ENCODE data around the gene EIF4A3.
A peak's percentile ranks its signal among the peaks of the same experiment; 100 is the strongest.

EIF4A3 gene

DNA sequence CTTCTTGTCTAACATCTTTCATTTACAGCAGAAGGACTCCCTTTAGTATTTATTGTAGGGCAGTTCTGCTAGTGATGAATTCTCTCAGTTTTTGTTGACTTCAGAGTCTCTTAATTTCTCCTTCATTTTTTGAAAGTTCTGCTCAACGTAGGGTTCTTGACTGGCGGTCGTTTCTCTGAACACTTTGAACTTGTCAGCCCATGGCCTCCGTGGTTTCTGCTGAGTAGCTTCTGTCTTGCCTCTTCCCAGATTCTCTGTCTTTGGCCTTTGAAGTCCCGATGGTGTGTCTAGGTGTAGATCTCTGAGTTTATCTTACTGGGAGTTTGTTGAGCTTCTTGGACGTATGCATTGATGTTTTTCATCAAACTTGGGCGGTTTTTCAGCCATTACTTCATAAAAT lies 32.2 kb downstream of the EIF4A3 start:
- DNase-seq = no peak

DNA sequence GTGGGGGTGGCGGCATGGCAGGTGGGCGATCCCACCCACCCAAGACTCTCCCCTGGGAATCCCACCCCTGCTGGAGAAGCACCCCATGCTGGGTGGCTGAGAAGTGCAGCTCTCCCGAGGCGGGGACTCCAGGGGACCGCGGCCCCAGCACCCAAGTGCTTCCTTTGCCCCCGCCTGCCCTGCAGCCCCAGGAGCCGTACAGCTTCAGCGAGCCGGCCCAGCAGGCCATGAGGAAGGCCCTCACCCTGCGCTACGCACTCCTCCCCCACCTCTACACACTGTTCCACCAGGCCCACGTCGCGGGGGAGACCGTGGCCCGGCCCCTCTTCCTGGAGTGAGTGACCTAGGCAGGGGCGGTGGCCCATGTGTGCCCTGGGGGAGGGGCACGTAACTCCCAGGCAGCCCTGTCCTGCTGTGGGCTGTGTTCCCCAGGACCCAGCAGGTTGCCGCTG lies 33.9 kb downstream of the EIF4A3 start:
- no peak for DNase-seq

DNA sequence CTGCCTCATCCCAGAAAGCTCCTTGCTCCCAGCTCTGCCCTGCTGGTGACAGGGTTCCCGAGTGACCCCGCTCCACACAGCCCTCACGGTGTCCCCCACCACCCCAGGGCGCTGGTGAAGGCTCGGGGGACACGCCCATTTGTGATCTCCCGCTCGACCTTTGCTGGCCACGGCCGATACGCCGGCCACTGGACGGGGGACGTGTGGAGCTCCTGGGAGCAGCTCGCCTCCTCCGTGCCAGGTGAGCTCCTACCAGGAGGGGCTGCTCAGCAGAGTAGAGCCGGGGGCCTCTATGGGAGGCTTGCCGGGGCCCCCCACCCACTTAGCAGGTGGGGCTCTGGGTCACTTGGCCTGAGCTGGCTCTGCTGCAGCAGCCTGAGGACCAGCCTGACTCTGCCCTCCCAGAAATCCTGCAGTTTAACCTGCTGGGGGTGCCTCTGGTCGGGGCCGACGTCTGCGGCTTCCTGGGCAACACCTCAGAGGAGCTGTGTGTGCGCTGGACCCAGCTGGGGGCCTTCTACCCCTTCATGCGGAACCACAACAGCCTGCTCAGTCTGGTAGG lies 34.4 kb downstream of the EIF4A3 start:
- DNase-seq = no peak

DNA sequence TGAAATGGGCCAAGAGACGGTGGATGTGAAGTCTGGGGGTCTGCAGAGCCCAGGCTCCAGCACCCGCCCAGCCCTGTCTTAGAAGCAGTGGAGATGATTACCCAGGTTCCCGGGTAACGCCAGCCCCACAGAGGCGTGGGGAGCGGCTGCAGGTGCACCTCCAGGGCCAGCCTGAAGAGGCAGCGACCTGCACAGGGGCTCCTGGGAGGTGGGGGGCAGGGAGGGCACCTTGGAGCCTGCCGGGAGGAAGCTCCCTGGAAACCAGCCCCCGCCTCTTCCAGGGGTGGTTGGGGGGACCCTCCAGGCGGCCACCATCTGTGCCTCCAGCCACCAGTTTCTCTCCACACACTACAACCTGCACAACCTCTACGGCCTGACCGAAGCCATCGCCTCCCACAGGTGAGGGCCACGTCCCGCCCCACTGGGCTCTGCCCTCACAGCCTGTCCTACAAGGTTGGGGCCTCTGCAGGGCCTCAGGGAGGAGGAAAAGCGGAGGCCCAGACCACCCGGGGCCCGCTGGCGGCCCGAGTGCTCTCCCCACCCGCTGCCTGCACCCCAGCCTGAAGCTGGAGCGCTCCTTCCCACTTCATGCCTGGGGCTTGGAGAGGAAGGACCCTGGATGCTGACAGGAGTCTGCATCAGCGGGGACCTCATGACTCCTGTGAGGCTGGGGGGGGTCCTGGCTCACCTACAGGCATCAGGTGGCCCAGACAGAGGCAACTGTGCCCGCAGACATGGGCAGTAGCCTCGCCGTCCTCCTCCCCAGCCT lies 35.0 kb downstream of the EIF4A3 start:
- no peak for DNase-seq

- DNase-seq = no peak
Measured at GRCh38 chr17:80110927-80111701, 35.8 kb downstream of the EIF4A3 start.

- DNase-seq = no peak
Measured at GRCh38 chr17:80110447-80110812, 36.5 kb downstream of the EIF4A3 start.

DNA sequence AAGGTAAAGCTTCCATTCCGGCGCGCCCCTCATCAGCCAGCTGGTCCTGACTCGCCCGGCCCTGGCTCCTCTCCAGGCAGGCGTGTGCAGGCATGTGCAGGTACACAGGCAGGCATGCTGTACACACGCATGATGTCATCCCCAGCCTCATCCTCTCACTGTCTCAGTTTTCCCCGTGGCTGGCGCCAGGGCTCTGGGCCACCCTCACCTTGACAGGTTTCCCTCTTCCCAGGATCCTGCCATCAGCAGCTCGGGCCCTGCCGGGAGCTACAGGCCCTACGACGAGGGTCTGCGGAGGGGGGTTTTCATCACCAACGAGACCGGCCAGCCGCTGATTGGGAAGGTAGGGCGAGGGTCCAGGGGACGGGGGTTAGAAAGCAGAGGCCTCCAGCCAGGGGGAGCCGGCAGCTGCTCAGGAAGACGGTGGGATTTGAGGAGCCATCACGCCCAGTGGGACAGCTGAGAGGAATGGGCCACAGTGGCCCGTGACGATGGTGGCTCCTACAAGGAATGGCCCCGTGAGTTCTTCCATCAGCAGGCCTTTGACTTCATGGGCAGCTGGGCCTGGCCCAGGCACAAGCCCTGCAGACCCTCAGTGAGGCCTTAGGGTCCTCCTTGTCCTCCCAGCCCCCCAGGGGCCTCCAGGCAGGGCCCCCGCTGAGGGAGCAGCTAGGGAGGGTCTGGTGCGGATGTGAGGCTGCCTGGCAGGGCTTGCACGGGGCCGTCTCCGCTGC lies 37.0 kb downstream of the EIF4A3 start:
- DNase-seq = no peak

- no peak for DNase-seq
Measured at GRCh38 chr17:80109066-80109660, 37.8 kb downstream of the EIF4A3 start.

GRCh38 chr17:80108036-80108971 lies 38.6 kb downstream of the EIF4A3 start:
- DNase-seq = no peak

DNA sequence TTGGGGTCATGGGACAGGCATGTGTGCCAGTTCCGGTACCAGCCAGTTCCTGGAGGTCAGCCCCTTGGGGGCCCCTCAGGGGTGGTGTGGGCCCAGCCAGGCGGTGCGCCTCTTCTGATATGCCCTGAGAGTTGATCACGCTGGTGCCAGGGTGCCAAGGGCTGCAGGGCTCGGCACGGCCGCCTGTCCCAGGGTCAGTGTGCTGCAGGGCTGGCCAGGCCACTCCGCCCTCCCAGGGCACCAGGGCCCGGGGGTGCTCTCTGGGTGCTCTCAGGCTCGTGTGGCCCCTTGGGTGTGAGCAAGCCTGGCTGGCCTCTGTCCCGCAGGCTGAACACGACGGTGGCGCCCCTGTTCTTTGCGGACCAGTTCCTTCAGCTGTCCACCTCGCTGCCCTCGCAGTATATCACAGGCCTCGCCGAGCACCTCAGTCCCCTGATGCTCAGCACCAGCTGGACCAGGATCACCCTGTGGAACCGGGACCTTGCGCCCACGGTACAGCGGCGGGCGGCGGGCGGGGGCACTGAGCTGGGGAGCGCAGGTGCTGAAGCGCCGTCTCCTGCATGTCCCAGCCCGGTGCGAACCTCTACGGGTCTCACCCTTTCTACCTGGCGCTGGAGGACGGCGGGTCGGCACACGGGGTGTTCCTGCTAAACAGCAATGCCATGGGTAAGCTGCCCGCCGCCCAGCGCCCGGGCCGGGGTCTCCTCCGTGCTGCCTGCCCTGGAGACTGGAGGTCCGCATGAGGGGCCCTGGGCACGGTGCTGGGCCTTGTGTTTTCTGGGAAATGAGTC lies 39.5 kb downstream of the EIF4A3 start:
- no peak for DNase-seq

DNA sequence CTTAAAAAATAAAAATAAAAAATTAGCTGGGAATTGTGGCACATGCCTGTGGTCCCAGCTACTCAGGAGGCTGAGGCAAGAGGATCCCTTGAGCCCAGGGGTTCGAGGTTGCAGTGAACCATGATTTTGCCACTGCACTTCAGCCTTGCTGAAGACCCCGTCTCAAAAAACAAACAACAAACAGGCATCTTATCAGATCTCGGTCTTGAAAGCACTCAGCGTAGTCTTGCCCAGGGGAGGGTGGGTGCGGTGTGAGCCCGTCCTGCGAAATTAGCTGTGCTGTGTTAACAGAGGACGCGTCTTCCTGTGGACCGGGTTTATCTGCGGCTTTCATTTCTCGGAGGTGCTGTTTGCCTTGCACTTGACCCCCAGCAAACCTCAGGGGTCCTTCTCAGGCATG lies 40.2 kb downstream of the EIF4A3 start:
- DNase-seq = no peak

- DNase-seq = no peak
Measured at GRCh38 chr17:80106176-80106575, 40.8 kb downstream of the EIF4A3 start.

DNA sequence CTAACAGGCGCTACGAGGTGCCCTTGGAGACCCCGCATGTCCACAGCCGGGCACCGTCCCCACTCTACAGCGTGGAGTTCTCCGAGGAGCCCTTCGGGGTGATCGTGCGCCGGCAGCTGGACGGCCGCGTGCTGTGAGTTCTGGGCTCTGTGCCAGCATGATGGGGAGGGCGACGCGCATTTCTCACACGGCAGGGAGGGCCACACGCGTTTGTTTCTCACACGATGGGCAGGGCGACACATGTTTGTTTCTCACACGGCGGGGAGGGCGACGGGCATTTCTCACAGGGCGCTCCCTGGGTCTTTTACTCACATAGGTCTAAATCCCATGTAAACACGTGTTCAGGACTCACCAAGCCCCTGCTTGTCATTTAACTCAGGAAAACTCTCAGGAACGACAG lies 41.2 kb downstream of the EIF4A3 start:
- peak in 25 of 56 donors; percentile 10 to 70 (median 31) for DNase-seq

GRCh38 chr17:80104956-80105375 lies 42.0 kb downstream of the EIF4A3 start:
- no peak for DNase-seq

DNA sequence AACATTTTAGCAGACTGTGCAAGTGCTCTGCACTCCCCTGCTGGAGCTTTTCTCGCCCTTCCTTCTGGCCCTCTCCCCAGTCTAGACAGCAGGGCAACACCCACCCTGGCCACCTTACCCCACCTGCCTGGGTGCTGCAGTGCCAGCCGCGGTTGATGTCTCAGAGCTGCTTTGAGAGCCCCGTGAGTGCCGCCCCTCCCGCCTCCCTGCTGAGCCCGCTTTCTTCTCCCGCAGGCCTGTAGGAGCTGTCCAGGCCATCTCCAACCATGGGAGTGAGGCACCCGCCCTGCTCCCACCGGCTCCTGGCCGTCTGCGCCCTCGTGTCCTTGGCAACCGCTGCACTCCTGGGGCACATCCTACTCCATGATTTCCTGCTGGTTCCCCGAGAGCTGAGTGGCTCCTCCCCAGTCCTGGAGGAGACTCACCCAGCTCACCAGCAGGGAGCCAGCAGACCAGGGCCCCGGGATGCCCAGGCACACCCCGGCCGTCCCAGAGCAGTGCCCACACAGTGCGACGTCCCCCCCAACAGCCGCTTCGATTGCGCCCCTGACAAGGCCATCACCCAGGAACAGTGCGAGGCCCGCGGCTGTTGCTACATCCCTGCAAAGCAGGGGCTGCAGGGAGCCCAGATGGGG lies 42.5 kb downstream of the EIF4A3 start:
- DNase-seq = no peak

DNA sequence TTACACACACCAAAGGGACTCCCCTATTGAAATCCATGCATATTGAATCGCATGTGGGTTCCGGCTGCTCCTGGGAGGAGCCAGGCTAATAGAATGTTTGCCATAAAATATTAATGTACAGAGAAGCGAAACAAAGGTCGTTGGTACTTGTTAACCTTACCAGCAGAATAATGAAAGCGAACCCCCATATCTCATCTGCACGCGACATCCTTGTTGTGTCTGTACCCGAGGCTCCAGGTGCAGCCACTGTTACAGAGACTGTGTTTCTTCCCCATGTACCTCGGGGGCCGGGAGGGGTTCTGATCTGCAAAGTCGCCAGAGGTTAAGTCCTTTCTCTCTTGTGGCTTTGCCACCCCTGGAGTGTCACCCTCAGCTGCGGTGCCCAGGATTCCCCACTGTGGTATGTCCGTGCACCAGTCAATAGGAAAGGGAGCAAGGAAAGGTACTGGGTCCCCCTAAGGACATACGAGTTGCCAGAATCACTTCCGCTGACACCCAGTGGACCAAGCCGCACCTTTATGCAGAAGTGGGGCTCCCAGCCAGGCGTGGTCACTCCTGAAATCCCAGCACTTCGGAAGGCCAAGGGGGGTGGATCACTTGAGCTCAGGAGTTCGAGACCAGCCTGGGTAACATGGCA lies 43.4 kb downstream of the EIF4A3 start:
- no peak for DNase-seq

DNA sequence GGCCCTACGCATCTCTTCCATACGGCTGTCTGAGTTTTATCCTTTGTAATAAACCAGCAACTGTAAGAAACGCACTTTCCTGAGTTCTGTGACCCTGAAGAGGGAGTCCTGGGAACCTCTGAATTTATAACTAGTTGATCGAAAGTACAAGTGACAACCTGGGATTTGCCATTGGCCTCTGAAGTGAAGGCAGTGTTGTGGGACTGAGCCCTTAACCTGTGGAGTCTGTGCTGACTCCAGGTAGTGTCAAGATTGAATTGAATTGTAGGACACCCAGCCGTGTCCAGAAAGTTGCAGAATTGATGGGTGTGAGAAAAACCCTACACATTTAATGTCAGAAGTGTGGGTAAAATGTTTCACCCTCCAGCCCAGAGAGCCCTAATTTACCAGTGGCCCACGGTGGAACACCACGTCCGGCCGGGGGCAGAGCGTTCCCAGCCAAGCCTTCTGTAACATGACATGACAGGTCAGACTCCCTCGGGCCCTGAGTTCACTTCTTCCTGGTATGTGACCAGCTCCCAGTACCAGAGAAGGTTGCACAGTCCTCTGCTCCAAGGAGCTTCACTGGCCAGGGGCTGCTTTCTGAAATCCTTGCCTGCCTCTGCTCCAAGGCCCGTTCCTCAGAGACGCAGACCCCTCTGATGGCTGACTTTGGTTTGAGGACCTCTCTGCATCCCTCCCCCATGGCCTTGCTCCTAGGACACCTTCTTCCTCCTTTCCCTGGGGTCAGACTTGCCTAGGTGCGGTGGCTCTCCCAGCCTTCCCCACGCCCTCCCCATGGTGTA lies 44.1 kb downstream of the EIF4A3 start:
- DNase-seq = no peak

Measured in nucleus accumbens (tissue), 56 donors.